NCI-H524 treated with DMSO at 0.1 percent for 48 hours (cell line): ENCODE results near the gene AGFG1.

Source experiments
- DNase-seq: peaks from one replicate; lab custom pipeline; 2025; lab: John Stamatoyannopoulos, UW

AGFG1 gene, protein sequence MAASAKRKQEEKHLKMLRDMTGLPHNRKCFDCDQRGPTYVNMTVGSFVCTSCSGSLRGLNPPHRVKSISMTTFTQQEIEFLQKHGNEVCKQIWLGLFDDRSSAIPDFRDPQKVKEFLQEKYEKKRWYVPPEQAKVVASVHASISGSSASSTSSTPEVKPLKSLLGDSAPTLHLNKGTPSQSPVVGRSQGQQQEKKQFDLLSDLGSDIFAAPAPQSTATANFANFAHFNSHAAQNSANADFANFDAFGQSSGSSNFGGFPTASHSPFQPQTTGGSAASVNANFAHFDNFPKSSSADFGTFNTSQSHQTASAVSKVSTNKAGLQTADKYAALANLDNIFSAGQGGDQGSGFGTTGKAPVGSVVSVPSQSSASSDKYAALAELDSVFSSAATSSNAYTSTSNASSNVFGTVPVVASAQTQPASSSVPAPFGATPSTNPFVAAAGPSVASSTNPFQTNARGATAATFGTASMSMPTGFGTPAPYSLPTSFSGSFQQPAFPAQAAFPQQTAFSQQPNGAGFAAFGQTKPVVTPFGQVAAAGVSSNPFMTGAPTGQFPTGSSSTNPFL

DNA sequence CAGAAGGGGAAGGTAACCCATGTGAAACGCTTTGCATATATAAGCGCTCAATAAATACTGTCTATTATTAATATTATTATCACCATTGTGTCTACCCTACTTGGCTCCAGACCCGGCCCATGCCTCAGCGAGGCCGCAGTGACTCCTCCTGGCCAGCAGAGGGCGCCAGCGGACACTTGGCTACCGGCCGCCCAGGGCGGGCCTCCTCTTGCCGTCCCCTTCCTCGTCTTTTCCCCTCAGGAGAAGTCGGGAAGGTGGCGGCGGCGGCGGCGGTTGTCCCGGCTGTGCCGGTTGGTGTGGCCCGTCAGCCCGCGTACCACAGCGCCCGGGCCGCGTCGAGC lies at the start of gene AGFG1:
TSS of gene AGFG1 (plus strand) at position 233 of the 341 bp plus-strand sequence. CDS start 266 bp downstream, outside the sequence.
- DNase-seq: no peak

- no peak for DNase-seq
Measured at GRCh38 chr2:227423656-227424499, 48.1 kb upstream of the AGFG1 start.

DNA sequence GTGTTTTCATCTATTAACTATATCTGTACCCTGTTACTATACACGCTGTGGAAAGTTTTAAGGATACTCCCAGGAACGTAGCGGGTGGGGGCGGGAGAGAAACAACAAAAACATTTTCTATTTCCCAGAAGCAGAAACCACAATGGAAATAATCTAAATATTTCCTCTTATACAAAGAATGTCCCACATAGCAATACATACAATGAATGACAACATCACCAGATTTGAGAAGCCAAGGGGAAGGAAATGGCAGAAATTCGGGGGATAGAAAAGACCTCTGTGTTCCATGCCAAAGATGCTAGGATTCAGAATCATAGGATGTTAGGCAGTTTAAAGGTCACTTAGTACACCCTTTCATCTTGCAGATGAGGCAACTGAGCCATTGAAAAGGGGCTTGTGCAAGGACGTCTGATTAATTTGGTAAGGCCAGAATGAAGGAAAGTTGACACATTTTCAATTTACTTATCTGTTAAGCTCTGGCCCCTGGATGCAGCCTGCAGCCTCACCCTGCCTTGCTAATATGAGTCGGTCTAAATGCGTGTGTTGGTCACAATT lies 43.1 kb upstream of the AGFG1 start:
- no peak for DNase-seq

DNA sequence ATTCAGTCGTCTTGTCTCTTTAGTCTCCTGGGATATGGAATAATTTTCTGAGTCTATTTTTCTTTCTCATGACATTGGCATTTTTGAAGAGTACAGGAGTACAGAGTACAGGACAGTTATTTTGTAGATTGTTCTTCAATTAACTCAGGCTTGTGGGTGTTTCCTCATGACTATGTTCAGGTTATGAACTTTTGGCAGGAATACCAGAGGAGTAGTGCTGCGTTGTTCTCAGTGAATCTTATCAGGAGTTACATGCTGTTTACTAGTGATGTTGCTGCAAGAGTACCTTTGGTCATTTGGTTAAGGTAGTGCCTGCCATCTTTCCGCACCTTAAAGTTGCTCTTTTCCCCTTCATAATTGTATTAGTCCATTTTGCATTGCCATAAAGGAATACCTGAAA lies 41.3 kb upstream of the AGFG1 start:
- DNase-seq: no peak

DNA sequence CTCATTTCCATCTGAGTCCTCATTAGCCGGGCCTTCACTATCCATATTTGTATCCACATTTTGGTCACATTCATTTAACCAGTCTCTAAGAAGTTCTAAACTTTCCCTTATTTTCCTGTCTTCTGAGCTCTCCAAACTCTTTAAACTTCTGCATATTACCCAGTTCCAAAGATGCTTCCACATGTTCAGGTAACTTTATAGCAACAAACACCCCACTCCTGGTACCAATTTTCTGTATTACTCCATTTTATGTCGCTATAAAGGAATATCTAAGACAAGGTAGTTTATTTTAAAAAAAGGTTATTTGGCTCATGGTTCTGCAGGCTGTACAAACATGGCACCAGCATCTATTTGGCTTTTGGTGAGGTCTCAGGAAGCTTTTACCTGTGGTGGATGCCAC lies 38.8 kb upstream of the AGFG1 start:
- no peak for DNase-seq

GRCh38 chr2:227436436-227437174 lies 35.4 kb upstream of the AGFG1 start:
- DNase-seq: no peak

DNA sequence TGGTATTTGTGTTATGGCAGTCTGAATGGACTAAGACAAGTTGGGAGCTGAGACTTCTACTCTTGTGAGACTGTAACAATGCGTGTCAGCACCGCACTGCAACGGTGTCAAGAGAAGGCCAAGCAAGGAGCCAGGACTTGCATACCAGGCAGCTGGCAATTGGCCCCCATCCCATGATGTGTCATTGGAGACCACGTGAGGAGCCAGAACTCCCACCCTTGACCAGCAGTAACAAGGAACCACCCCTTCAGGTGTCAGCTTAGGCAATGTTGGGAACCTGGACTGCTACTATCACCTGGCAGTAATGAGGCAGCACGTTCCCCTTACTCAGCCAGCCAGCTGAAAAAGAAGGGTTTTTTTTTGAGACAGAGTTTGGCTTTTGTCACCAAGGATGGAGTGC lies 32.7 kb upstream of the AGFG1 start:
- no peak for DNase-seq

GRCh38 chr2:227442639-227443038 lies 29.3 kb upstream of the AGFG1 start:
- no peak for DNase-seq

GRCh38 chr2:227443889-227444568 lies 27.9 kb upstream of the AGFG1 start:
- DNase-seq: no peak

DNA sequence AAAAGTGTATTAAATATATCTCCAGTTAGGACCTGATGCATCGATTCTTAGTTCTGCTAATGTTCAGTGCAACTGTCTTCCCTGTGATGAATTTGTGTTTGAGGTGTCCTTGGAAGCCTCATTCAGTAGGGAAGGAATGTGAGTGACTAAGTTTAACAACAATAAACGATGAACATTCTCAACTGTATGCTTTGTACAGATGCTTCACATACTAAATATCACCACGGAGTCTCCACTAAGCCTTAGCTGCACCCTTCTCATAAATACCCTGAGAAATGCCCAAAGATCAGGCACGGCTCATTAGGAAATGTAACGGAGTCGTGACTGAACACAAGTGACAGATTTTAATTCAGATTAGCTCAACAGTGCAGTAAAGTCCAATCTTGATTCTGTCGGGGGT lies 24.4 kb upstream of the AGFG1 start:
- no peak for DNase-seq

DNA sequence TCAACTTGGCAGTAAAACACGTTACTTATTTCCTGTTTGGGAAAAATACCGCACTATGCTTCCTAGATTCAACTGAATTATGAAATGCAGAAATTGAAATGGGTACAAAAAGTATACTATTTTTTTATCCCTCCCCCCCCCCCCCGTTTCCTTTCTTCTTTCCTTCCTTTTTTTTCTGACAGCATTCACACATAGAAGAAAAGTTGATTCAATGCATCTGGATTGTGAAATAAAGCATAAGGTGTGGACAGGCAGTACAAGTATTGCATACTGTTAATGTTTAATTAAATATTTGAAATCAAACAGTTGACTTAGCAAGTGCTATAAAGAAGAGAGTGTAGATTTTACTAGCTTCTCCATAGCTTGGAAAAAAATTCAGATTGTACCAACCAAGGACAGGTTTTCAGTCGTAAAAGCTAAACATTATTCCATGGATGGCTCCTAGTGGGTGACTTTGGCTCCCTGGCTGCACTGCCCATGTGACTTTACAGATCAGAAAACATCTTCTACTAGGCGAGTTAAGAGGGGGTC lies 21.6 kb upstream of the AGFG1 start:
- DNase-seq: no peak

DNA sequence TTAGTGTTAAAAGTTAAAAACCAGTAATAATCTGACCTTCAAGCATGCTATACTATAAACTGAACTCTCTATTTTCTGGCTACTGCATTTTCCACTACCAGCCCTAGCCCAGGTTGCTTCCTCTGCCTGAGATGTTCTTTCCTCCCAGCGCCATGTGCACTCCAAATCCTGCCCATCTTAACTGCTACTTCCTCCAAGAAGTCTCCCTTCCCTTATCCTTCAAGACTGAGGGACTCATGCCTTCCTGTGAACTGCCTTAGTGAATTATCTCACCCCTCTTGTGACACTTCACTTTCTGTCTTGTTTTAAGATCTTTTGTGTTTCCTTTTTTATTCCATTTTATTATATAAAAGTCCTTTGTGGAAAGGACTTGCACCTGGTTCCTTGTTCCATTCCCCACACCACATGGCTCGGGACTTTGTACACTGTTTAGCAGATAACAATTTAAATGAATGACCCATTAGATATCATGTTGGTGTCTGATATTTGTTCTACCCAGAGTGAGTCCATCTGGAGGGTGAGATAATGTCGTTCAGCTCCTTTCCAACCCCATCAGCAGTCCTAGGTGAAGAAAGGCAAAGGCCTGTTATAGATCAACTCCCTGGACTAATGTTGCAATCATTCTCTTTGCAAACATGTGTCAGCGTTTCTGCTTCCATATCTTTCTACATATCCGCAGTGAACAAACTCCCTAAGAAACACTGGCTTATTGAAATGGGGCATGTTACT lies 20.9 kb upstream of the AGFG1 start:
- DNase-seq: no peak

- no peak for DNase-seq
Measured at GRCh38 chr2:227451655-227451992, 20.3 kb upstream of the AGFG1 start.

DNA sequence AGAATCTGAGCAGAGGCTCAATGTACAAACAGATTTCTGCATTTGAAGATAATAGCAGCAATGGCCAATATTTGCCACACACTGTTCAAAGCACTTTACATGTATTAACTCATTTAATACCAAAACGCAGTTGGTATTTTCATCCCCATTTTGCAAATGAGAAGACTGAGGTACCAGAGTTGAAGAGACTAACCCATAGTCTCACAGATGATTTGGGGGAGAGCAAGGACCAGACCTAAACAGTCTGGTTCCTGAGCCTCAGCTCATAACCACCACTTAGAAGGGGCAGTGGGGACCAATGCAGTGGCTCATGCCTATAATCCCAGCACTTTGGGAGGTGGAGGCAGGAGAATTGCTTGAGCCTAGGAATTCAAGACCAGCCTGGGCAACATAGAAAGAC lies 18.1 kb upstream of the AGFG1 start:
- no peak for DNase-seq

DNA sequence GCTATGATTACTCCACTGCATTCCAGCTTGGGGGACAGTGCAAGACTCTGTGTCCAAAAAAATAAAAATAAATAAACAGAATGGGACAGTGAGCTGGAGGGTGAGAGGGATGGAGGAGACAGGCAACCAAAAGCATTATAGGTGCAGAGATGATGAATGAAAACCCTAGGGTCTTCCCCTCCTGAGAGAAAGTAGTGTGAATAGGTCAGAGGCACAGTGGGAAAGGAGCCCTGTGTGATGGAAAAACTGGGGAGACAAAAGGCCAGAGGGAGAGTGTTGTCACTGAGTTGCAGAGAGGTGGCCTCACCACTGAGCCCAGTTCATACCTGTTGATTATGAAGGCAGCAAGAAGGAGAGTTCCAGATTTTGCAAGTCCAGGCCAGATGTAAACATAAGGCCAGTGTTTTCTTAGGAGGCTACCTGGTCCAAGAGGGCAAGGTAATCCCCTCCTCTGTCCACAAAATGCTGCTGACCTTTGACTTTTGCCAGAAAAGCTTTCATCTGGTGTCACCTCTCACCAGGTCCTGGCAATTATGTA lies 17.6 kb upstream of the AGFG1 start:
- no peak for DNase-seq

DNA sequence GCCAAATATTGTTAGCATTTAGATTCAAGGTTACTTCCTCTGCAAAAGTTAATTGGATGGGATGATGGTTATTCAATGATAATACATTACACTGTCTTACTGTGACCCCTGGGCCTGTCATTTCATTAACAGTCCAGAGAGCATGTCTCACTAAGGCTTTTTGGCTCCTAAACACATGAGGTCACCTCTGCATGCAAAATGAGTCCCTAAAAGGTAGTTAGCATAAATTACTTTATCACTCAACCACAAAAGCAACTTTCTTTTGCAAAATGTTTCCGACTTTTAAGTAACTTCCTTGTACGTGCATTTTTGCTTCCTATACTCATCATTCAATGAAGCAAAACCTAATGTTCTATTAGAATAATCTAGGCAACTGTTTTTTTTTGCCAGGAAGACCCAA lies 16.8 kb upstream of the AGFG1 start:
- DNase-seq: no peak

DNA sequence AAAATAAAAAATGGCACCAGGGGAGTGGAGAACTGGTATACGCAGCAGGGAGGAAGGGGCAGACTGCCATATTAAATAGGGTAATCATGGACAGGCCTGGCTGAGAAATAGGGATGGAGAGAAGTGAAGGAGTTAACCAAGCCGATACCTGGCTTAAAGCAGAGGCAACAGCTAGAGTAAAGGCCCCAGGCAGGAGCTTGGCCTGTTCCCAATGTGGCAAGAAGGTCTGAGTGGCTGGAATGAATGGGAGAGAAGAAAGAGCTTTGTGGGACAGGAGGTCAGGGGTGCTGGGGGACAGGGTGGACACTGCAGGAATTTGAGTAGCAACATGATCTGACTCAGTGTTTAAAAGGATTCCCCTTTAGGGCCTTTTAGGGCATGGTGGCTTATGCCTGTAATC lies 15.9 kb upstream of the AGFG1 start:
- DNase-seq: no peak

- DNase-seq: no peak
Measured at GRCh38 chr2:227456772-227457171, 15.2 kb upstream of the AGFG1 start.

GRCh38 chr2:227460070-227460485 lies 11.9 kb upstream of the AGFG1 start:
- no peak for DNase-seq

DNA sequence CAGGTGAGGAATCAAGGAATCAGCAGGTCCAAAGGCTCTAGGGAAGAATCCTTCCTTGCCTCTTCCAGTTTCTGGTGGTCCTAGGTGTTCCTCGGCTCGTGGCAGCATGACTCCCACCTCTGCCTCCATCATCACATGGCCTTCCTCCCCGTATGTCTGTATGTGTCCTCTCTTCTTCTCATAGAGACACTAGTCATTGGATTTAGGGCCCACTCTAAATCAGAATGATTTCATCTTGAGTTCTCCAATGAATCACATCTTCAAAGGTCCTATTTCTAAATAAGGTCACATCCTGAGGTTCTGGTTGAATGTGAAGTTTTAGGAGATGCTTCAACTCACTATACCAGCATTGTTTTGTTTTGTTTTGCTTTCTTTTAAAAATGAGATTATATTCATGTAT lies 11.1 kb upstream of the AGFG1 start:
- no peak for DNase-seq
